ENCODE measurements around the gene L3MBTL4. TPM values are rescaled to one million over a fixed set of nuclear protein-coding genes. Genes with fewer than 3 reads are reported as not detected.

L3MBTL4 gene
- total and polyA plus RNA-seq, 10 of the 15 experiments (the other 5 are each of a cell fraction or from before 2014, with no cell fraction given): 1.3 to 8.7 (median 3.8) TPM

GRCh38 chr18:6010284-6010683 is 404.4 kb downstream of the L3MBTL4 start:
- no peak overlapping the region for H2AFZ ChIP-seq (ENCODE audit: control insufficient read depth, low read depth, low read length)
- WGBS (ENCODE audit: insufficient coverage, insufficient replicate concordance, low lambda C conversion rate, missing lambda C conversion rate): 98% methylated on average over 5 of the region's 5 CpGs
- no peak overlapping the region for H3K27ac ChIP-seq (ENCODE audit: control insufficient read depth, insufficient read depth)
- TF ChIP-seq CTCF (IDR thresholded peaks at IDR 0.05 in 2 of 3, conservative IDR thresholded peaks at IDR 0.05 in 1 of 3; ENCODE audit: control insufficient read depth in 2 of 3, extremely low read depth in 1 of 3, insufficient read depth in 1 of 3, low read depth in 3 of 3, low read length in 3 of 3) (no peak), MLLT1 (IDR thresholded peaks at IDR 0.05) (no peak), TBL1XR1 (IDR thresholded peaks at IDR 0.05; ENCODE audit: low read depth, low read length) (no peak)
- no peak overlapping the region for H3K9ac ChIP-seq (ENCODE audit: control insufficient read depth, insufficient read depth, low read length)
- intact Hi-C loops (cut with micrococcal nuclease; ENCODE audit: unreplicated experiment) (no loop called here), in situ Hi-C loops (cut with MboI) (no loop called here)
- no peaks in the 10 kb centered on the region for H4K20me1 ChIP-seq (ENCODE audit: control insufficient read depth, insufficient read depth)
- ATAC-seq (no peak), FAIRE-seq (no peak), DNase-seq (ENCODE audit: low read depth, low spot score) (no peak)
- no peak overlapping the region for H3K4me3 ChIP-seq
- H3K4me2 ChIP-seq (ENCODE audit: control insufficient read depth, insufficient read depth): no peak overlapping the region
- CTCF ChIA-PET: no interaction called here
- no peaks in the 10 kb centered on the region for H3K27me3 ChIP-seq (replicated peaks in 1 of 2; ENCODE audit: control insufficient read depth in 2 of 2, insufficient read depth in 2 of 2, low read length in 1 of 2)
- RAD21 ChIA-PET (ENCODE audit: unreplicated experiment): no interaction called here
- H3K79me2 ChIP-seq (ENCODE audit: control insufficient read depth, insufficient read depth, low read length): no peaks in the 10 kb centered on the region
- no TSS peak for BruUV-seq (replicated peaks)
- no peaks in the 10 kb centered on the region for H3K36me3 ChIP-seq (ENCODE audit: control insufficient read depth in 2 of 2, insufficient read depth in 2 of 2, low read length in 1 of 2)
- no peaks in the 10 kb centered on the region for H3K9me3 ChIP-seq (replicated peaks; ENCODE audit: control insufficient read depth, insufficient read depth, low read length)
- peaks cover 2% of the 10 kb centered on the region for H3K4me1 ChIP-seq (ENCODE audit: control insufficient read depth, insufficient read depth, low read length)
- POLR2A ChIA-PET: no interaction called here
- SMC1A ChIA-PET (ENCODE audit: uncharacterized antibody, unreplicated experiment): no interaction called here

- Histone ChIP-seq H2AFZ (ENCODE audit: control insufficient read depth, low read depth, low read length) (no peak overlapping the region), H3K9ac (ENCODE audit: control insufficient read depth, insufficient read depth, low read length) (no peak overlapping the region), H3K9me3 (replicated peaks; ENCODE audit: control insufficient read depth, insufficient read depth, low read length) (no peaks in the 10 kb centered on the region), H3K4me1 (ENCODE audit: control insufficient read depth, insufficient read depth, low read length) (peaks cover 6% of the 10 kb centered on the region), H3K4me2 (ENCODE audit: control insufficient read depth, insufficient read depth) (no peak overlapping the region), H3K36me3 (ENCODE audit: control insufficient read depth in 2 of 2, insufficient read depth in 2 of 2, low read length in 1 of 2) (no peaks in the 10 kb centered on the region), H3K79me2 (ENCODE audit: control insufficient read depth, insufficient read depth, low read length) (no peaks in the 10 kb centered on the region), H3K4me3 (no peak overlapping the region), H3K27ac (ENCODE audit: control insufficient read depth, insufficient read depth) (no peak overlapping the region), H4K20me1 (ENCODE audit: control insufficient read depth, insufficient read depth) (no peaks in the 10 kb centered on the region), H3K27me3 (replicated peaks in 1 of 2; ENCODE audit: control insufficient read depth in 2 of 2, insufficient read depth in 2 of 2, low read length in 1 of 2) (no peaks in the 10 kb centered on the region)
- BruUV-seq (replicated peaks): no TSS peak
- in situ Hi-C loops (cut with MboI) (no loop called here), intact Hi-C loops (cut with micrococcal nuclease; ENCODE audit: unreplicated experiment) (loop anchor here (10.0 kb wide), 1 partner anchor 205 kb away; no protein-coding TSS in a partner anchor)
- no peak for FAIRE-seq
- WGBS (ENCODE audit: insufficient coverage, insufficient replicate concordance, low lambda C conversion rate, missing lambda C conversion rate): 2% methylated on average over 4 of the region's 4 CpGs
- POLR2A ChIA-PET: no interaction called here
- SMC1A ChIA-PET (ENCODE audit: uncharacterized antibody, unreplicated experiment): no interaction called here
- ATAC-seq: no peak
- DNase-seq (ENCODE audit: low read depth, low spot score): no peak
- RAD21 ChIA-PET (ENCODE audit: unreplicated experiment): no interaction called here
- CTCF ChIA-PET: no interaction called here
- TF ChIP-seq TCF7 (IDR thresholded peaks at IDR 0.05; ENCODE audit: borderline replicate concordance) (no peak), MEF2A (IDR thresholded peaks at IDR 0.05; ENCODE audit: insufficient read depth, low read depth, low read length) (no peak), ZBTB4 (CRISPR knock-in tag; IDR thresholded peaks at IDR 0.05) (no peak), SMARCA5 (IDR thresholded peaks at IDR 0.05) (no peak), RUNX3 (IDR thresholded peaks at IDR 0.05; ENCODE audit: low read length) (no peak), SREBF2 (IDR thresholded peaks at IDR 0.05; ENCODE audit: low read length) (no peak), ZSCAN29 (IDR thresholded peaks at IDR 0.05) (no peak), POU2F2 (IDR thresholded peaks at IDR 0.05; ENCODE audit: borderline replicate concordance, low read depth, low read length) (no peak), ESRRA (IDR thresholded peaks at IDR 0.05; ENCODE audit: low read length) (no peak)
These were observed 405.0 kb downstream of the L3MBTL4 start for GRCh38 chr18:6009756-6010155.
